Testis (tissue), 2 donors: Measurements from ENCODE around the gene C19orf67.

Source experiments
- POLR2A ChIP-seq: fragments of 450-650 bp; IDR thresholded peaks from one replicate; pipeline ENCODE4 v1.6.1; 2017; ENCODE audit warnings: antibody characterized with exemption, mild to moderate bottlenecking, moderate library complexity
- TF ChIP-seq, protein P1 (sequence below), 3 experiments: fragments of 450-650 bp in 2 of 3; fragments of 200-600 bp in 1 of 3; sonication (generic) in 1 of 3; IDR thresholded peaks; one replicate each; pipeline ENCODE4 v1.5.1; 2016 to 2019; ENCODE audit warnings: antibody characterized with exemption in 3 of 3, mild to moderate bottlenecking in 2 of 3, moderate library complexity in 1 of 3

DNA sequence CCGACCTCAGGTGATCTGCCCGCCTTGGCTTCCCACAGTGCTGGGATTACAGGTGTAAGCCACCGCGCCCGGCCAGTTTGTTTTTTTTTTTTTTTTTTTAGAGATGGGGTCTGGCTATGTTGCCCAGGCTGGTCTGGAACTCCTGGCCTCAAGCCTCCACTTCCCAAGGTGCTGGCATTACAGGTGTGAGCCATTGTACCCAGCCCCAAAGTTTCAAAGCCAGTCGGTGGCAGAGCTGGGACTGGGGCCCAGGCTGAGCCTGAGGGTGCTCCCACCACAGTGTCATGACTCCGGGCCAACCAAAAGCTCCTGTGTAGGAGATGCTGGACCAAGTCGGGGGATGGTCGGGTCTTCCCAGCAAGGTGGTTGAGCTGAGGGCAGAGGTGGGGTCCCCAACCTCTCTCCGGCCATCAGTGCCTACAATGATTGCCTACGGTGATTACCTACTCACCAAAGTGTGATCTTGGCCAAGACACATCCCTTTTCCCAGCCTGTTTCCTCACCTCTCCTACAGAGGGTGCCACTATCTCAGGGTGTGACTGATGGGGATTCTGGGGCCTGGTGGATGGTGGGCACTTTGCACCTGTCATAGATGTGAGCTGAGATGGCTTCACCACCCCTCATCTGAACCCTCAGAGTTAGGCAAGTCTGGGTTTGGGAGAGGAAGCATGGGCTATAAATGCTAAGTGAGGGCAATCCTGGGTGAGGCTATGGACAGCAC is 10.8 kb upstream of the C19orf67 start:
- TF ChIP-seq, protein P1, sequence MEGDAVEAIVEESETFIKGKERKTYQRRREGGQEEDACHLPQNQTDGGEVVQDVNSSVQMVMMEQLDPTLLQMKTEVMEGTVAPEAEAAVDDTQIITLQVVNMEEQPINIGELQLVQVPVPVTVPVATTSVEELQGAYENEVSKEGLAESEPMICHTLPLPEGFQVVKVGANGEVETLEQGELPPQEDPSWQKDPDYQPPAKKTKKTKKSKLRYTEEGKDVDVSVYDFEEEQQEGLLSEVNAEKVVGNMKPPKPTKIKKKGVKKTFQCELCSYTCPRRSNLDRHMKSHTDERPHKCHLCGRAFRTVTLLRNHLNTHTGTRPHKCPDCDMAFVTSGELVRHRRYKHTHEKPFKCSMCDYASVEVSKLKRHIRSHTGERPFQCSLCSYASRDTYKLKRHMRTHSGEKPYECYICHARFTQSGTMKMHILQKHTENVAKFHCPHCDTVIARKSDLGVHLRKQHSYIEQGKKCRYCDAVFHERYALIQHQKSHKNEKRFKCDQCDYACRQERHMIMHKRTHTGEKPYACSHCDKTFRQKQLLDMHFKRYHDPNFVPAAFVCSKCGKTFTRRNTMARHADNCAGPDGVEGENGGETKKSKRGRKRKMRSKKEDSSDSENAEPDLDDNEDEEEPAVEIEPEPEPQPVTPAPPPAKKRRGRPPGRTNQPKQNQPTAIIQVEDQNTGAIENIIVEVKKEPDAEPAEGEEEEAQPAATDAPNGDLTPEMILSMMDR (IDR thresholded peaks at IDR 0.05): no peak
- TF ChIP-seq POLR2A: no peak
